GM19468 (cell line): ENCODE results near the gene C19orf67.

Experiments
- ATAC-seq: cut with Tn5 transposase; IDR thresholded peaks from one replicate; pipeline ENCODE4 v1.9.1; 2021; ENCODE audit warnings: mild to moderate bottlenecking, moderate library complexity, moderate number of reproducible peaks; ENCODE audit not compliant: unreplicated experiment; ENCODE audit errors: extremely low read depth

Gene C19orf67

DNA sequence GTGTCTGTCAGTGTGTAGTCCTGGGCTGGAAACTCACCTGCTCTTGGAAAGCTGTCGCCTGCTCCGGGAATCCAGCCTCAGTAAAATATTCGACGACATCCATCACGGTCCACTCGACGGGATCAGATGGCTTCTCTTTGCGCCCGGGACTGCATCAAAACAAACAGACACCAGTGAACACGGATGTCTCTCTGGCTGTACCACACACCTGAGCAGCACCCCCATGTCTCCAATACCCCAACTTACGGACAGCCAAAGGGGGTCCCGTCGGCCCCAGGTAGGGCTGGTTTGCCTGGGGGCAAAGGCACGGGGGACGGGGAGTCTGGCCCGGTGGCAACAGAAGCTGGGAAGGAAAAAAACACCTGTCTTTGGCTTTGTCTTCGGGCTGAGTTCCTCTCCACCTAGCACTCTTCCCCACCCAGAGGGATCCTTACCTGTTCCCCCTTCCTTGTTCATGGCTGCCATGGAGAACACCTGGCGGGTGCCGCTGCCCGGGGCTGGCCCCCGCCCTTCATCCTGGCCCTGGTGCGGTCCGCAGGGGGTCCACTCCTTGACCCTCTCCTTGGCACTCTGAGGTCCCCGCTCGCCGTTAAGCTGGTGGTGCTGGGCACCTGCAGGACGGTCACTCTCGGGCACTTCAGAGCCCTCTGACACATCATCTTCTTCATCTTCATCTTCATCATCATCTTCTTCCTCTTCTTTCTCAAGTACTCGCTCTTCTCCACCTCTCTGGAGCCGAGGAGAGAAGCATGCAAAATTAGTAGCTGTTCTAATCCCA lies 3.2 kb upstream of the C19orf67 start:
- ATAC-seq = no peak

DNA sequence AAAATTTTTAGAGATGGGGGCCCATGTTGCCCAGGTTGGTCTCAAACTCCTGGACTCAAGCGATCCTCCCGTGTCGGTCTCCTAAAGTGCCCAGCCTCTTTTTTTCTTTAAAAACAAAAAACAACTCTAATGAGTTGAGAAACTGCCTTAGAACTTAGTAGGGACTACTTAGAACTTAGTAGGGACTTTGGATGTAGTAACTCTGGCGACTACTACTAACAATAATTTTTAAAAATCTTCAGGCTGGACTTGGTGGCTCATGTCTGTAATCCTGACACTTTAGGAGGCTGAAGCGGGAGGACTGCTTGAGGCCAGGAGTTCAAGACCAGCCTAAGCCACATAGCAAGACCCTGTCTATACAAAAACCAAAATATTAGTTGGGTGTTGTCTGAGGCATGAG lies 515 bp upstream of the C19orf67 start:
- ATAC-seq = no peak

DNA sequence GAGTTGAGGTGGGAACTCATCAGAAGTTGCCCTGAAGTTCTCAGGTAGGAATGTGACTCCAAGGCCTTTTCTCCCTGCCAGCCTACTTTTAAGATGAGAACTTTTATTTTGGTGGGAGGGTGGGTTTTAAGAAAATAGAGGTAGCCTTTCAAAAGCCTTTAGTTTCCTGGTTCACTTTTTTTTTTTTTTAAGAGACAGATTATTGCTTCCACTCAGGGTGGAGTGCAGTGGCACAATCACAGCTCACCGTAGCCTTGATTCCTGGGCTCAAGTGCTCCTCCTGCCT lies 3.0 kb downstream of the C19orf67 start:
- ATAC-seq = no peak

DNA sequence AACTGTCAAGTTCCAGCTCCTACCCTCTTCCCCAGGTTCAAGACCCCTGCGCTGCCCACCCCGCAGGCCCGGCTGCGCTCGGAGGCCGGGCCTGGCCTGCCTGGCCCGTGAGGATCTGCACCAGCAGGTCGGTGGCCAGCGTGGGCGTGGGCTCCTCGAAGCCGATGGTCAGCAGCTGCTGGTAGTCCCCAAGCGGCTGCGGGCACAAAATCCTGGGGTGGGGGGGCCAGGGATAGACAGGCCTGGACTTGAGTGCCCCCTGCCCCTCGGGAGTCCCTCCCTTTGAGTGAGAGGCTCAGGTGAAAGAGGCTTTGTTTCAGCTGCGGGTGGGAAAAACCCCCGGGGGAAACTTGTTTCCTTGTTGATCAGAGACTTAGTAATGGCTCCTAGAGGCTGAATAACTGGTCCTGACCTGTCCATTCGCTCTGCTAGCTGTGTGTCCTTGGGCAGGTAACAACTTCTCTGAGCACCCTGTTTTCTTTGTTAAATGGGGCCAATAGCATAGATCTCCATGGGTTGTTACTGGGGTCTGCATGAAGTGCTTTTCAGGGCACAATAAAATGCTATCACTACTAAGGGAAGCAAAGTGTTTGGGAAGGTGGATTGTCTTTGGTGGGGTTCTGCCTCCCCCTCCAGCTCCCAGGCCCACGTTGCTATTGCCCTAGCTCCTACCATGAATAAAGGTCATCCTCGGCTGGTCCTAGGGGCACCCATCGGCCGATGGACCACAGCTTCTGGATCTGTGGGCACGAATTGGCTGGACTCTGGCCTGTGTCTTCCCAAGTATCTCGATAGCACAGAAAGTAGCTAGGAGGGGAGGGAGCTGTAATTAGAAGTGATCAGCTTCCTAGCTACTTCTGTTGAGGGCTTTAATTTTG lies 3.5 kb downstream of the C19orf67 start:
- ATAC-seq = no peak

DNA sequence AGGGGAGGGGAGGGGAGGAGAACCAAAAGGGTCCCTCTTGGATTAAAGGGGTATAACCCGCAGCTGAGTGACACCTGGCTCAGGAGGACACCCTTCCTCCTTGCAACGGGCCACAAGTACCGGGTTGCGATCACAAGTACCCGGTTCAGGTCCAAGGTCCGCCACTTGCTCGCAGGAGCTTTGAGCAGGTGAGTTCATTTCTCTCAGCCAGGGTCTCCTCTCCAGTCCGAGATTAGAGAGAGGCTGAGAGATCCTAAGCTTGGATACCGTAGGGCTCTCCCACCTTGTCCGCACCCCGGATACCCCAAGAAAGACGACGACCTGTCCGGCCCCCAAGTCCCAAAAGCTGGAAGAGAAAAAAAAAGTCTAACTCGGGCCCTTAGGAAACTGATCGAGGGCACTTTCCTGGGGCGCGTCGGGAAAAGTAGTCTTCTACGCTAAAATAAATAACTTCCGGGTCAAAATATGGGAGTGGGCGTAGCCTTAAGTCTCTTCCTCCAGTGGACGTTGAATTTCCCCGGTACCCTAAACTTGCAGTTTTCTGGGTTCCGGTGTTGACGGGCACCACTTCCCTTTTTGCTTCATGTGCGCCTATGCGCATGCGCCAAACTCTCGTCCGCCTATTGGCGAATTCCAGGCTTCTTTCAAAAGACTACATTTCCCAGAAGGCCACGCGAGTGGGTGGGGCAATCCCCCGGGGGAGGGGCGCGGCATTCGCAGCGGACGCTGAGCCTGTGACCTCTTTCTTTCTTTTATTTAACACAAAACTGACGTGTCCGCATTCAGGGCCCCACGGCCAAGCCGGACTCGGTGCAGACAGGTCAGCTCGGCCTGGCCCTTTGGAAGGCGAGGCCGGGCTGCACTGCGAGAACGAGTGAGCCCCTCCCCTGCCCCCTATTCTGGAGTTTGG lies 4.4 kb downstream of the C19orf67 start:
- ATAC-seq = peak; percentile 75

DNA sequence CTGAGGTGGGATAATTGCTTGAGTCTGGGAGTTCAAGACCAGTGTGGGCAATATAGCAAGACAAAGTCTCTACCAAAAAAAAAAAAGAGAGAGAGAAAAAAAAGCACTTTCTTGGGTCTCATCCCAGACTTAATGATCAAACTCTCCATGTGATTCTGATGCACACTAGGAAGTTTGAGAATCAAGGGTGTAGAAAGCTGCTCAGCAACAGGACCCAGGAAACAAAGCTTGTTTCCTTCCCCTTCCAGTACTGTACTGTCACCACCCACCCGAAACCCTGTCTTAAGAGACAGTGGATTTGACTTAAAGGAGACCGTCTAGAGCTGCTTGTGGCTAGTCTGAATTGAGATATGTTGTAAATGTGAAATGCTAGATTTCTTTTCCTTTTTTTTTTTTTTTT lies 7.2 kb downstream of the C19orf67 start:
- ATAC-seq = no peak

DNA sequence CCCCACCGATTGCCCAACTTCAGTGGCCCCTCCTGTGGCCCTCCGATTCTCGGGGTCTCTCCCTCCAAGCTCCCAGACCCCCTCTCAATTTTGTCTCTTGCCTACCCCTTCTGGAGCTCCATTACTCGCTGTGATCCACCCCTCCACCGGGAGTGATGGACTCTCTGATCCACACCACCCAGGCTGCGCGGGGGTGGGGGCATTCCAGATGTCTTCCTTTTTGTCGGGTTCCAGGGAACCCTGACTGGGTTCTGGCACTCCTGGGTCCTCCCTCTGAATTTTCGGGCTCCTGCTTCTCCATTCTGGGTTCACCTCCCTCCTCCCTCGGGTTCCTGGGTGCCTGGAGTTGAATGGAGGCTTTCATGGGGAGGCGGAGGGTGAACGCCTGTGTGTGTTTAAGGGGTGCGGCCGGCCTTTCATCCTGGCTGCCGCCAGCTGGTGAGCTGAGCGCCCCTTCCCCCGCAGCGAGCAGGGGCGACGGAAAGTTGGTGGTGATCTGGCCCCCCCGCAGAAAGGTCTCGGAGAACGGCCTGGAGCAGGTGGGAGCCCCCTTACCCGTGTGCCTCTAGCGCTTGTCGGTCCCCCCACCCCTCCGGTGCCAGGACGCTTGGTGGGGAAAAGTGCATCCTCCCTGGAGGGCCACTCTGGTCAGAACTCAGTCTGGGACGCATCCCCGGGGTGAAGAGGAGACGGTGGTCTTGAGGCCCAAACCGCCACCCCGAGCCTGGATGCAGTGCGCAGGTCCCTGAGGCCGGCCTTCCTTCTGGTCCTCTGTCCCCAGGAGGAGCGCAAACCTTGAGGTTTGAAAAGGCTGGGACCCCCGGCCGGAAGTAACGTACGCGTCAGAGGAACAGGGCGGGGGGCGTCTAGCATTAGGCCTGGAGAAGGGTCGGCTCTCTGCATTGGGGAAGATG lies 11.4 kb downstream of the C19orf67 start:
- no peak for ATAC-seq

DNA sequence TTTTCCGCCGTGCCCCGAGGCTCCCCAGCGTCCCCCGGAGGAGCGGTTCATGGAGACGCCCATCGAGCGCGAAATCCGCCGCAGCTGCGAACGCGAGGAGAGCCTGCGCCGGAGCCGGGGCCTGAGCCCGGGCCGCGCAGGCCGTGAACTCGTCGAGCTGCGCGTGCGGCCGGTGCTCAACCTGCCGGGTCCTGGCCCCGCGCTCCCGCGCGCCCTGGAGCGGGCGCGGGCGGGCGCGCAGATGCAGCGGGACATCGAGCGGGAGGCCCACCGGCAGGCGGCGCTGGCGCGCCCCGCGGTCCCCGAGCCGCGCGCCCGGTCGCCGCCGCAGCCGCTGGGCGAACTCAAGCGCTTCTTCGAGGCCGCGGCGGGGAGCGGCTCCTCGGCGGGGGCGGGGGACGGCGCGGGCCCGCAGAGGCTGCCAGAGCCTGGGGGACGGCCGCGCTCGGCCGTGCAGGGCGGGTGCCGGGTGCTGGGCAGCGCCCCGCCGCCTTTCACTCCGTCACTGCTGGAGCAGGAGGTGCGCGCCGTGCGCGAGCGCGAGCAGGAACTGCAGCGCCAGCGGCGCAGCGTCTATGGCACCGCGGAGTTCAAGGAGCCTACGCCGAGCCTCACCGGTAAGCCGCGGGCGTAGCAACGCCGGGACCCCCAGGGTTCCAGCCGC lies 12.2 kb downstream of the C19orf67 start:
- peak; percentile 38 for ATAC-seq

DNA sequence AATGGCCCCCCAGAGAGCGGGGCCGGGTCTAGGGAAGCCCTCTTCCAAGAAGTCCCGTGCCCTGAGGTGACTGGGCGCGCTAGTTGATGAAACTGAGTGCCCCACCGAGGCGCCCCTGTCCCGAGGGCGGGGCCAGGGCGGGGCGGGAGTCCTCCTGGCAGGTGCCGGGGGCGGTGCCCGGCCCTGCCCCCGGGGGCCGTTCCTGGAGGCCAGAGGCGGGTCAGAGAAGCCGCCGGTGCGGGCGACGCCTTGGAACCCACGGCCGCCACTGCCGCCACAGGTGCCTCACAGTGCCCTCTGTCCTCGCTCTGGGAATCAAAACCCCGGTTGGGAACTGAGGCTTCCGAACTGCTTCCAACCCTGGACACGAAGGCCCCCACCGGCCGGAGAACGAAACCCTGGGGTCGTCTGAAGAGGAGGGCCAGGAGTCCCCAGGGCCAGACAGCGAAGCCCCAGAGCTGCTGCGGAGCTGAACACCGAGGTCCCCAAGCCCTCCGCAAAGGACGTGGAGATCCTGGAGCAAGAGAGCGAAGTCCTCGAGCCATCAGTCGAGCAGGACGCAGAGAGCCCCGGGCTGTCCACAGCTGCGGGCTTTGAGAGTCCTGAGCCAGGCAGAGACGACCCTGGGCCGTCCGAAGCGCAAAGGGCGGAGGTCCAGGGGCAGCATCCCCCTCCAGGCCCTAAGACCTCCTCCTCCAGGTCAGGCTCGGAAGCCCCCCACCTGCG lies 12.9 kb downstream of the C19orf67 start, which contains the start of gene MISP3:
Gene MISP3, plus strand, starts transcription at position 252 of the 726 bp plus-strand sequence. CDS start 524 bp downstream, outside the sequence.
- no peak for ATAC-seq

DNA sequence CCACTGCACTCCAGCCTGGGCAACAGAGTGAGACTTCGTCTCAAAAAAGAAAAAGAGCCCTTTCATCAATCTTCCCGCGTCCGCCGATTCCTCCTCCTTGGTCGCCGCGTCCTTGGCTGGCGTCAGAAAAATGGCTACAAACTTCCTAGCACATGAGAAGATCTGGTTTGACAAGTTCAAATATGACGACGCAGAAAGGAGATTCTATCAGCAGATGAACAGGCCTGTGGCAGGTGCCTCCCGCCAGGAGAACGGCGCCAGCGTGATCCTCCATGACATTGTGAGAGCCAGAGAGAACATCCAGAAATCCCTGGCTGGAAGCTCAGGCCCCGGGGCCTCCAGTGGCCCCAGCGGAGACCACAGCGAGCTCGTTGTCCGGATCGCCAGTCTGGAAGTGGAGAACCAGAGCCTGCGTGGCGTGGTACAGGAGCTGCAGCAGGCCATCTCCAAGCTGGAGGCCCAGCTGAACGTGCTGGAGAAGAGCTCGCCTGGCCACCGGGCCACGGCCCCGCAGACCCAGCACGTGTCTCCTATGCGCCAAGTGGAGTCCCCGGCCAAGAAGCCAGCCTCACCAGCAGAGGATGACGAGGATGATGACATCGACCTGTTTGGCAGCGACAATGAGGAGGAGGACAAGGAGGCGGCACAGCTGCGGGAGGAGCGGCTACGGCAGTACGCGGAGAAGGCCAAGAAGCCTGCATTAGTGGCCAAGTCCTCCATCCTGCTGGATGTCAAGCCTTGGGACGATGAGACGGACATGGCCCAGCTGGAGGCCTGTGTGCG lies 15.1 kb downstream of the C19orf67 start:
- no peak for ATAC-seq

DNA sequence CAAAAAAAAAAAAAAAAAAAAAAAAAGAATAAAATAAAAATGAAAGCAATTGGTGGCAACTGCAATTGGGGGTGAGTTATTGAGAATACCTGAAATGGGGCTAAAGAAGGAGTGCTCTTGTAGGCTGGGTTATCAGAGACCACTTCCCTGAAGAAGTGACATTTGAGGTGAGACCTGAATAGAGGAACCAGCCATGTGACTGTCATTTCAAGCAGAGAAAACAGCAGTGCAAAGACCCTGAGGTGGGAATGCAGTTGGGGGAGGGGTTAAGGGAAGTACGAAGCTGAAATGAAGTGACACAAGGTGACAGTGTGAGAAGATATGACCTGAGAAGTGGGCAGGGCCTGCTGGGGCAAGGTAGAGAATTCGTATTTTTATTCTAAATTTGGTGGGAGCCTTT lies 19.4 kb downstream of the C19orf67 start:
- no peak for ATAC-seq

DNA sequence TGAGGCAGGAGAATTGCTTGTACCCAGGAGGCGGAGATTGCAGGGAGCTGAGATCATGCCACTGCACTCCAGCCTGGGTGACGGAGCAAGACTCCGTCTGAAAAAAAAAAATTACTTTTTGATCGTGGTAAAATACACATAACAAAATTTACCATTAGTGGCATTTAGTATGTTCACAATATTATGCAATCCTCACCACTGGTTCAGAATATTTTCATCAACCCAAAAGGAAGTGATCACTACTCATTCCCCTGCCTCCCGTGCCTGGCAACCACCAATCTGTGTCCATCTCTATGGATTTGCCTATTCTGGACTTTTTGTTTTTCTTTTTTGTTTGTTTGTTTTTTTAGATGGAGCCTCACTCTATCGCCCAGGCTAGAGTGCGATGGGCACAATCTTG lies 22.5 kb downstream of the C19orf67 start:
- no peak for ATAC-seq

DNA sequence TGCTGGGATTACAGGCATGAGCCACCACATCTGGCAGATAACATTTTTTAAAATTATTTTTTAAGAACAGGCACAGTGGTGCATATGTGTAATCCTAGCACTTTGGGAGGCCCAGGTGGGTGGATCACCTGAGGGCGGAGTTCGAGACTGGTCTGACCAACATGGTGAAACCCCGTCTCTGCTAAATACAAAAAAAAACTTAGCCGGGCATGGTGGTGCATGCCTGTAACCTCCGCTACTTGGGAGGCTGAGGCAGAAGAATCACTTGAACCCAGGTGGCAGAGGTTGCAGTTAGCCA lies 23.1 kb downstream of the C19orf67 start:
- no peak for ATAC-seq

DNA sequence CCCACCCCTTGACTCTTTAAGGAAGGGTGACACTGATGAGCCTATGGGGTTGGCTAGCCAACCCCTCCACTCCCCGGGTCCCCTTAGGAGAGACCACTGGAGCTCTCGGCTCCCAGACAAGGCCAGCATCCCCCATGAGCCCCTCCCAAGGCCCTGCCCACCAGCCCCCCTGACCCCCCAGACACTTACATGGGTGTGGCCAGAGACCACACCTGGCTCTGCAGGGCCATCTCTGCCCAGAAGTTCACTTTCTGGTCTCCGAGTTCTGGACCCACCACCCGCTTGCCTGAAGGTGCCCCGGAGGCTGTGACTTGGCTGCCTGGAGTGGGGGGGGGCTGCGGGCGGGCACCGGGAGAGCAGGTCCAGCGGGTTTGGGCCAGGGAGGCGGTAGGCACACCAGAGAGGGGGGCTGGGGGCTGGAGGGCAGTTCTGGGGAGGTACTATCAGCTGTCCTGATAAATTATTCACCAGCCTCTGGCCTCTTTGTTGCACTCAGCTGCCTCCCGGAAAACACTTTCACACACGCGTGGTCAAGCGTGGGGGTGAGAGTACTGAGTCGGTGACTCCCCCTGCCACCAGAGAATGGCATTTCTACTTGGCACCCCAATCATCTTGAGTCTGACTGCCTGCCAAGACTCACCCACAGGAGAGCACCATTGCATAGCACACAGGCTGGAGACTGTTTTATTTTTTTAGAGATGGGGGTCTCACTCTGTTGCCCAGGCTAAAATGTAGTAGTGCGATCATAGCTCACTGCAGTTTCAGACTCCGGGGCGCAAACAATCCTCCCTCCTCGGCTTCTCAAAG lies 23.6 kb downstream of the C19orf67 start, which contains the start of gene PALM3:
Gene PALM3, minus strand, starts transcription at position 326 of the 807 bp plus-strand sequence. Its CDS starts 96 bp downstream, at position 230.
- no peak for ATAC-seq

DNA sequence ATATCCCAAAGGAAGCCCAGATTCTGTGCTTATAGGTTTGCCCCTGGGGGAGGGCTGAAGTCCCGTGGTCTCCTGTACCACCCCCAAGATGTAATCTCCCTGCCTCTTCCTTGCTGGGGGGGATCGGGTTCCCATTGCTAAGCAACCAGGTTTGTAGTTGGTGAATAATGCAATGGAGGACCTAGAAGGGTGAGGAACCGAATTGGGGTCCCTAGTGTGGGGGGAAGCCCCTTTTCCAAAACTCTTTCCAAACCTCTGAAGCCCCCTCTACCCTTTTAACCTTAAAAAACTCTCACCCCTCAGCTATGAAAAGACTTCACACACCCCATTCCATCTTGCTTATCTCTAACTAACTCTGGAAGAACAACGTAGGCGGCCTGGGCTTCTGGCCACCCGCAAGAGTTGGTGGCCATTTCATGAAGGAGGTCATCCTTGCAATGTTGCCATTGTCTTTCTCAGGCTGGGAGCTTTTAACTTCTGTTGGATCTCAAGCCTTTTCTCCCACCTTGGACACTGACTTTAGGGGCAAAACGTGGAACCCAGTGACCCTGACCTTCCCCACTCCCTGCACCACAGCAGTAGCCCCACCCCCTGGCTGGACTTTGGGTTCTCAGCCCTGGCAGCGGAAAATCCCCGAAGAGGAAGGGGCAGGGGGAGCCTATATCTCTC lies 24.4 kb downstream of the C19orf67 start:
- no peak for ATAC-seq

DNA sequence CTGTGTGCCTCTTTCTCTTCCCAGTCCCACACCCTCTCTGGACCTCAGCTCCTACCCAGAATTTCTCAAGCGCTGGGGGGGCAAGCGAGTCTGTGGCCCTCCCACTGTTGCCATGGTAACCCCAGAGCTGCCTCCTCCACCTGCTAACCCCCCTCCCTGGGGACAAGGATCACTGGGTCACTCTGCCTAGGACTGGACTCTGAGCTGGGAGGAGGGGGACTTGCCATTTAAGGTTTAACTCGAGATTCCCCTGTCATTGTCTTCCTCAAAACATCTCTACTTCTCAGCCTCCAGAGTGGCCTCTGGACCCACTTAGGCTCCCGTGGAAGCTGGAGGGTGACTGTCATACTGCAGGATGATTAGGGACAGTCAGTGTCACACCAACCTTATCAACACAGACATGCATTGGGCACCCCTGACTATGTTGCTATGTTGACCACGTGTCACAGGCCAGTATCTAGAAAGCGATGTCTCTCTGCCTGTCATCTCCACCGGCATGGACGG lies 25.9 kb downstream of the C19orf67 start:
- no peak for ATAC-seq
